GM10266 (cell line): ENCODE measurements around the gene NOB1.

Experiments
- DNase-seq: peaks from one replicate; pipeline ENCODE4 v3.0.0; 2012; ENCODE audit errors: extremely low spot score
- TF ChIP-seq, protein P1 (sequence below): IDR thresholded peaks from 2 replicates; pipeline ENCODE4 v1.5.1; 2012; ENCODE audit warnings: mild to moderate bottlenecking, low read depth; ENCODE audit not compliant: control insufficient read depth, insufficient read depth; ENCODE audit errors: missing control alignments

NOB1 gene

DNA sequence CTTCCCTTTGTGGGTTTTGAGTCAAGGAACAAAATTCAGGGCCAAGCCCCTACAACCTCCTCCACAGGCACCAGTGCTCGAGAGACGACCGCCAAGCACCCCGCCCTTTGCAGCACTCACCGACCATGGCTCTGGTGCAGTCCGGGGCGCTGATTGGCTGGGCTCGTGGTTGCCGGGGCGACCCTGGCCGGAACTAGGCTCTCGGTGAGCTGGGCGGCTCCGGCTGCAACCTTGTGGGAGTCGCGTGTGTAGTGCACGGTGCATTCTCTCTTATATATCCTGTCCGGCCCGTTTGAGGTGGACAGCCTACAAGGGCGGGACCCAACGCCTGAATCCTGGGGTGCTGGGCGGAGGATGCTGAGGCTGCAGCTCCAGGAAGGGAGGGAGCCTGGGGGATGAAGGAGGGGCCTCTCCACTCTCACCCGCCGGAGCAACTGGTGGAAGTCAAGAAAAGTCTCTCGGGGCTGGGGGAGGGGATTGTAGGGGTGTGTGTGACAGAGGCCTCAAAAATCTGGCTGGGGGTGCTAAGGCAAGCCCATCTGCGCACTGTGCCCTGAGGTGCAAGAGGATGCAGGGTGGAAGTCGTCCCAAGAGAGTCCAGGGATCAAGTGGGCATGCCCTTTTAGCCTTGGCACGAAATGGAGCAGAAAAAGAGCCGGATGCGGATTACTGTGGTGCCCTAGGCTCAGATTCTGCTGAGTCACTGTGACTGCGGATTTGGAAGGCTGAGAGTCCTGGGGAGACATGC, 28.2 kb downstream of the NOB1 start, which contains the start of gene NQO1:
Gene NQO1, minus strand, starts transcription at position 248 of the 748 bp plus-strand sequence. Its CDS starts 121 bp downstream, at position 127.
- TF ChIP-seq, protein P1, sequence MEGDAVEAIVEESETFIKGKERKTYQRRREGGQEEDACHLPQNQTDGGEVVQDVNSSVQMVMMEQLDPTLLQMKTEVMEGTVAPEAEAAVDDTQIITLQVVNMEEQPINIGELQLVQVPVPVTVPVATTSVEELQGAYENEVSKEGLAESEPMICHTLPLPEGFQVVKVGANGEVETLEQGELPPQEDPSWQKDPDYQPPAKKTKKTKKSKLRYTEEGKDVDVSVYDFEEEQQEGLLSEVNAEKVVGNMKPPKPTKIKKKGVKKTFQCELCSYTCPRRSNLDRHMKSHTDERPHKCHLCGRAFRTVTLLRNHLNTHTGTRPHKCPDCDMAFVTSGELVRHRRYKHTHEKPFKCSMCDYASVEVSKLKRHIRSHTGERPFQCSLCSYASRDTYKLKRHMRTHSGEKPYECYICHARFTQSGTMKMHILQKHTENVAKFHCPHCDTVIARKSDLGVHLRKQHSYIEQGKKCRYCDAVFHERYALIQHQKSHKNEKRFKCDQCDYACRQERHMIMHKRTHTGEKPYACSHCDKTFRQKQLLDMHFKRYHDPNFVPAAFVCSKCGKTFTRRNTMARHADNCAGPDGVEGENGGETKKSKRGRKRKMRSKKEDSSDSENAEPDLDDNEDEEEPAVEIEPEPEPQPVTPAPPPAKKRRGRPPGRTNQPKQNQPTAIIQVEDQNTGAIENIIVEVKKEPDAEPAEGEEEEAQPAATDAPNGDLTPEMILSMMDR: no peak
- DNase-seq: peak; percentile 90

GRCh38 chr16:69725480-69726312, 29.0 kb downstream of the NOB1 start:
- DNase-seq: no peak
- TF ChIP-seq, protein P1: no peak

GRCh38 chr16:69724981-69725479, 29.7 kb downstream of the NOB1 start:
- no peak for DNase-seq

GRCh38 chr16:69724414-69724873, 30.3 kb downstream of the NOB1 start:
- TF ChIP-seq, protein P1: no peak
- no peak for DNase-seq

More at GRCh38 chr16:69724981-69725479, 29.7 kb downstream of the NOB1 start:
- TF ChIP-seq, protein P1: no peak

DNA sequence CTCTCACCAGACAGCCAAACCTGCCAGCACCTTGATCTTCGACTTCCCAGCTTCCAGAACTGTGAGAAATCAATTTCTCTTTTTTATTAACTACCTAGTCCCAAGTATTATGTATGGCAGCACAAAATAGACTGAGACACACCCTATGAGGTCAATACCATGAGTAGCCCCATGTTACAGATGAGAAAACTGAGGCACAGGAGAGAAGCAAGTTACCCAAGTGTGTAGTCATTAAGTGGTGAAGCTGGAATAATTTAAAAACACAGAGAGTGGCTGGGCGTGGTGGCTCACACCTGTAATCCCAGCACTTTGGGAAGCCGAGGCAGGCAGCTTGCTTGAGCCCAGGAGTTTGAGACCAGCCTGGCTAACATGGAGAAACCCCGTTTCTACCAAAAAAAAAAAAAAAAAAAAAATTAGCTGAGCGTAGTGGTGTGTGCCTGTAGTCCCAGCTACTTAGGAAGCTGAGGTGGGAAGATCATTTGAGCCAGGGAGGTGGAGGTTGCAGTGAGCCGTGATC, 33.2 kb downstream of the NOB1 start:
- DNase-seq: no peak
- TF ChIP-seq, protein P1: no peak

DNA sequence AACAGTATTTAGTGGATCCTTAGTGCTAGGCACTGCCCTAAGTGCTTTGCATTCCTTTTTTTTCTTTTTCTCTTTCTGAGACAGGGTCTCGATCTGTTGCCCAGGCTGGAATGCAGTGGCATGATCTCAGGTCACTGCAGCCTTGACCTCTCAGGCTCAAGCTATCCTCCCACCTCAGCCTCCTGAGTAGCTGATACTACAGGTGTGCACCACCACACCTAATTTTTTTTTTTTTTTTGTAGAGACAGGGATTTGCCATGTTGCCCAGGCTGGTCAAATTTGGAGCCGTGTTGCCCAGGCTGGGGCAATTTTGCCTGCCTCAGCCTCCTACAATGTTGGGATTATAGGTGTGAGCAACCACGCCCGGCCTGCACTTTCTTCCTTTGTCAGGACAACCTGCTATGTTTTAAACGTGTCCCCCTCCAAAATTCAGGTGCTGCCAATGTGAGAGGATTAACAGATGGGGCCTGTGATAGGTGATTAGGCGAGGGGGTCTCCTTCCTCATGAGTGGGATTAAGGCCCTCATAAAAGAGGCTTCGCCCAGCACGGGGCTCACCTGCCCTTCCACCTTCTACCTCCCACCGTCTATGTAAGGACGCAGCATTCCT, 33.8 kb downstream of the NOB1 start:
- TF ChIP-seq, protein P1: no peak
- no peak for DNase-seq
